H1 (cell line): Measurements from ENCODE around the gene EPHB1. TPM values are rescaled to one million over a fixed set of nuclear protein-coding genes. Genes with fewer than 3 reads are reported as not detected.

Experiments
- CTCF ChIA-PET: fragments of 300-600 bp; sonication (Branson Sonifier 250); formaldehyde crosslinking; loops from one replicate; lab custom pipeline; 2021; ENCODE audit not compliant: partially characterized antibody; lab: Charles Lee
- POLR2A ChIA-PET: fragments of 300-600 bp; sonication (Branson Sonifier 250); formaldehyde crosslinking; loops from one replicate; lab custom pipeline; 2021; ENCODE audit warnings: inconsistent platforms; ENCODE audit not compliant: partially characterized antibody; lab: Charles Lee
- DNase-seq, 2 experiments: peaks; one replicate each; pipeline versions ENCODE4 v3.0.0 to v3.0.0-alpha.2; 2010 to 2022; ENCODE audit warnings: low spot score in 2 of 2, low read depth in 1 of 2, mixed read lengths in 1 of 2
- FAIRE-seq: peaks from 2 replicates; lab custom pipeline; 2011; peaks lifted over from hg19 to GRCh38; lab: Jason Lieb, UNC
- H2AFZ ChIP-seq: 2 replicates; pipeline ENCODE4 v1.8.1; 2012; ENCODE audit warnings: low read length, inconsistent platforms
- H2AK5ac ChIP-seq: 2 replicates; pipeline ENCODE4 v1.6.1; 2013; ENCODE audit warnings: low read depth, low read length
- H2BK120ac ChIP-seq: replicated peaks from 2 replicates; pipeline ENCODE3; 2013; ENCODE audit warnings: low read depth, low read length, inconsistent platforms
- H2BK12ac ChIP-seq: 2 replicates; pipeline ENCODE4 v1.6.1; 2013; ENCODE audit warnings: low read depth, low read length
- H2BK15ac ChIP-seq: 2 replicates; pipeline ENCODE4 v1.6.1; 2013; ENCODE audit warnings: low read length
- H2BK20ac ChIP-seq: 2 replicates; pipeline ENCODE4 v1.6.1; 2013; ENCODE audit warnings: low read length
- H2BK5ac ChIP-seq: 2 replicates; pipeline ENCODE4 v1.6.1; 2013; ENCODE audit warnings: low read depth, low read length
- H3K14ac ChIP-seq: 2 replicates; pipeline ENCODE4 v1.6.1; 2013; ENCODE audit warnings: inconsistent platforms; ENCODE audit not compliant: insufficient read length
- H3K18ac ChIP-seq: 2 replicates; pipeline ENCODE4 v1.6.1; 2013; ENCODE audit warnings: low read length; ENCODE audit errors: extremely low read depth
- H3K23ac ChIP-seq: 2 replicates; pipeline ENCODE4 v1.6.1; 2013; ENCODE audit warnings: inconsistent platforms; ENCODE audit not compliant: insufficient read length
- H3K23me2 ChIP-seq: 2 replicates; pipeline ENCODE4 v1.6.1; 2013; ENCODE audit warnings: low read depth, low read length
- H3K27ac ChIP-seq: 2 replicates; pipeline ENCODE4 v1.6.1; 2011; ENCODE audit warnings: low read depth, low read length, inconsistent platforms
- H3K27me3 ChIP-seq, 4 experiments: replicated peaks in 1 of 4; 1 replicate in 1 of 4; 2 replicates in 3 of 4; pipeline versions ENCODE4 v1.6.1 to v1.8.1; 2011 to 2013; ENCODE audit warnings: low read length in 3 of 4, mild to moderate bottlenecking in 3 of 4, inconsistent platforms in 2 of 4, mixed read lengths in 2 of 4, moderate library complexity in 1 of 4; ENCODE audit not compliant: control insufficient read depth in 3 of 4, insufficient read depth in 3 of 4; ENCODE audit errors: extremely low read depth in 1 of 4
- H3K36me3 ChIP-seq, 4 experiments: 2 replicates each; pipeline versions ENCODE4 v1.6.1 to v1.8.1; 2011 to 2013; ENCODE audit warnings: mild to moderate bottlenecking in 4 of 4, low read length in 3 of 4, moderate library complexity in 2 of 4, control low read depth in 1 of 4, inconsistent platforms in 1 of 4; ENCODE audit not compliant: insufficient read depth in 4 of 4, control insufficient read depth in 2 of 4
- H3K4ac ChIP-seq: replicated peaks from 2 replicates; pipeline ENCODE3; 2013; ENCODE audit warnings: low read length, low read depth, mixed read lengths, inconsistent platforms; ENCODE audit not compliant: insufficient read length
- H3K4me1 ChIP-seq, 4 experiments: replicated peaks in 1 of 4; 1 replicate in 1 of 4; 2 replicates in 3 of 4; pipeline versions ENCODE4 v1.6.1 to v1.8.1; 2011 to 2013; ENCODE audit warnings: low read length in 3 of 4, inconsistent platforms in 2 of 4, mixed read lengths in 1 of 4; ENCODE audit not compliant: insufficient read depth in 4 of 4, control insufficient read depth in 3 of 4
- H3K4me2 ChIP-seq, 2 experiments: 2 replicates each; pipeline versions ENCODE4 v1.6.1 to v1.8.1; 2011 to 2013; ENCODE audit warnings: low read depth in 2 of 2, low read length in 2 of 2, control low read depth in 1 of 2, inconsistent platforms in 1 of 2, mild to moderate bottlenecking in 1 of 2; ENCODE audit not compliant: insufficient read depth in 1 of 2
- H3K4me3 ChIP-seq, 4 experiments: fragments of 200-600, 300-600 bp in 1 of 4; sonication (generic), shearing (Covaris generic), sonication (Bioruptor Twin) in 1 of 4; 2 replicates each; pipeline versions ENCODE4 v1.5.1 to v1.8.1; 2011 to 2016; ENCODE audit warnings: low read length in 4 of 4, low read depth in 3 of 4, control low read depth in 2 of 4, inconsistent platforms in 2 of 4, mild to moderate bottlenecking in 2 of 4, mixed read lengths in 1 of 4, moderate library complexity in 1 of 4; ENCODE audit not compliant: insufficient read depth in 2 of 4; ENCODE audit errors: extremely low read depth in 1 of 4
- H3K56ac ChIP-seq: replicated peaks from 2 replicates; pipeline ENCODE3; 2013; ENCODE audit warnings: low read depth, mild to moderate bottlenecking, mixed read lengths, low read length, inconsistent platforms; ENCODE audit not compliant: insufficient read length
- H3K79me1 ChIP-seq: 2 replicates; pipeline ENCODE4 v1.6.1; 2013; ENCODE audit warnings: low read depth, low read length, control low read depth
- H3K79me2 ChIP-seq, 2 experiments: 2 replicates each; pipeline versions ENCODE4 v1.6.1 to v1.8.1; 2012 to 2013; ENCODE audit warnings: low read length in 2 of 2, mild to moderate bottlenecking in 2 of 2, inconsistent platforms in 1 of 2; ENCODE audit not compliant: insufficient read depth in 2 of 2, control insufficient read depth in 1 of 2
- H3K9ac ChIP-seq, 4 experiments: replicated peaks in 1 of 4; 1 replicate in 1 of 4; 2 replicates in 3 of 4; pipeline versions ENCODE4 v1.6.1 to v1.8.1; 2011 to 2013; ENCODE audit warnings: low read depth in 3 of 4, low read length in 3 of 4, control low read depth in 2 of 4, mild to moderate bottlenecking in 2 of 4, moderate library complexity in 2 of 4, inconsistent platforms in 1 of 4; ENCODE audit errors: extremely low read depth in 1 of 4
- H3K9me3 ChIP-seq, 2 experiments: 2 replicates each; pipeline versions ENCODE4 v1.6.1 to v1.8.1; 2012 to 2013; ENCODE audit warnings: mild to moderate bottlenecking in 2 of 2, moderate library complexity in 2 of 2, control low read depth in 1 of 2, inconsistent platforms in 1 of 2, low read depth in 1 of 2, low read length in 1 of 2, mixed read lengths in 1 of 2; ENCODE audit not compliant: insufficient read depth in 2 of 2
- H4K20me1 ChIP-seq, 2 experiments: replicated peaks in 1 of 2; 2 replicates each; pipeline versions ENCODE3 to v1.8.1; 2011 to 2013; ENCODE audit warnings: inconsistent platforms in 2 of 2, low read length in 2 of 2, mild to moderate bottlenecking in 1 of 2; ENCODE audit not compliant: insufficient read depth in 2 of 2, control insufficient read depth in 1 of 2
- H4K5ac ChIP-seq: 2 replicates; pipeline ENCODE4 v1.6.1; 2013; ENCODE audit warnings: low read length, low read depth, mixed read lengths, inconsistent platforms; ENCODE audit not compliant: insufficient read length
- H4K8ac ChIP-seq: 2 replicates; pipeline ENCODE4 v1.8.0; 2013; ENCODE audit warnings: mild to moderate bottlenecking, moderate library complexity, low read length, inconsistent platforms; ENCODE audit not compliant: insufficient read depth; ENCODE audit errors: extremely low read depth
- H4K91ac ChIP-seq: replicated peaks from 2 replicates; pipeline ENCODE3; 2013; ENCODE audit warnings: low read length, mixed read lengths, inconsistent platforms; ENCODE audit not compliant: insufficient read length
- CEBPB ChIP-seq: IDR thresholded peaks from 2 replicates; pipeline ENCODE4 v1.6.1; 2012; ENCODE audit warnings: low read depth, low read length
- CTBP2 ChIP-seq: IDR thresholded peaks from 2 replicates; pipeline ENCODE4 v1.7.0; 2011; ENCODE audit warnings: borderline replicate concordance, mild to moderate bottlenecking, moderate library complexity, mixed read lengths, low read length; ENCODE audit not compliant: insufficient read depth, insufficient read length
- EGR1 ChIP-seq: IDR thresholded peaks from 2 replicates; pipeline ENCODE4 v1.6.1; 2011; ENCODE audit warnings: low read depth, low read length, borderline replicate concordance
- HDAC2 ChIP-seq, 2 experiments: fragments of 300-600 bp in 1 of 2; sonication (generic) in 1 of 2; IDR thresholded peaks; 2 replicates each; pipeline ENCODE4 v1.6.1; 2011 to 2012; ENCODE audit warnings: low read depth in 2 of 2, low read length in 2 of 2, mild to moderate bottlenecking in 2 of 2, moderate library complexity in 2 of 2, borderline replicate concordance in 1 of 2, inconsistent platforms in 1 of 2
- KDM5A ChIP-seq: fragments of 200-600 bp; IDR thresholded peaks from 2 replicates; pipeline ENCODE4 v1.7.1; 2012; ENCODE audit warnings: mild to moderate bottlenecking, low read length, inconsistent platforms, mixed read lengths
- POU5F1 ChIP-seq: IDR thresholded peaks from 2 replicates; pipeline ENCODE4 v1.6.1; 2011; ENCODE audit warnings: low read depth, mild to moderate bottlenecking, low read length, moderate library complexity
- SIN3A ChIP-seq, 2 experiments: IDR thresholded peaks in 1 of 2; conservative IDR thresholded peaks in 1 of 2; 2 replicates each; pipeline ENCODE4 v1.6.1; 2011 to 2012; ENCODE audit warnings: low read length in 2 of 2, improper control_type of control experiment in 1 of 2, low read depth in 1 of 2, mild to moderate bottlenecking in 1 of 2
- TAF7 ChIP-seq: optimal IDR thresholded peaks from 2 replicates; pipeline ENCODE3; 2011; ENCODE audit warnings: low read depth, mild to moderate bottlenecking, inconsistent platforms, low read length, moderate library complexity, borderline replicate concordance
- WGBS, 2 experiments: shearing (Covaris generic) in 1 of 2; methylation state at CpG; one replicate each; pipeline versions ENCODE4 v1.1.6 to v1.1.7; 2013 to 2015; ENCODE audit warnings: low lambda C conversion rate in 2 of 2, mixed read lengths in 2 of 2, inconsistent platforms in 1 of 2, low coverage in 1 of 2, missing lambda C conversion rate in 1 of 2; ENCODE audit not compliant: insufficient replicate concordance in 2 of 2, insufficient coverage in 1 of 2, insufficient read length in 1 of 2; ENCODE audit errors: extremely low coverage in 1 of 2, missing lambda C conversion rate in 1 of 2; 5-methylcytosine and 5-hydroxymethylcytosine counted together
- polyA plus RNA-seq, 7 experiments: library from polyadenylated mRNA; depleted of rRNA in 3 of 7; stranded (reverse) in 5 of 7; unstranded in 2 of 7; fragments of >200 nt in 5 of 7; fragments of 200-250 nt in 2 of 7; gene quantifications; 1 replicate in 5 of 7; 2 replicates in 1 of 7; 4 replicates in 1 of 7; pipeline versions ENCODE4 v1.2.1 to v1.2.3, GENCODE V29; 2011 to 2013; ENCODE audit warnings: missing spikeins in 2 of 7, mixed read lengths in 2 of 7
- total RNA-seq: library from RNA; stranded (reverse); fragmentation: NEBNext Ultra II Directional; extraction: Animal tissue kit (Norgen Biotek cat#: 25700); gene quantifications from 2 replicates; pipeline ENCODE4 v1.2.1, GENCODE V29; 2021

Gene EPHB1
- total and polyA plus RNA-seq, 2 of the 8 experiments (the other 6 are each of a cell fraction or from before 2014, with no cell fraction given) = 3.5 to 5.9 TPM

DNA sequence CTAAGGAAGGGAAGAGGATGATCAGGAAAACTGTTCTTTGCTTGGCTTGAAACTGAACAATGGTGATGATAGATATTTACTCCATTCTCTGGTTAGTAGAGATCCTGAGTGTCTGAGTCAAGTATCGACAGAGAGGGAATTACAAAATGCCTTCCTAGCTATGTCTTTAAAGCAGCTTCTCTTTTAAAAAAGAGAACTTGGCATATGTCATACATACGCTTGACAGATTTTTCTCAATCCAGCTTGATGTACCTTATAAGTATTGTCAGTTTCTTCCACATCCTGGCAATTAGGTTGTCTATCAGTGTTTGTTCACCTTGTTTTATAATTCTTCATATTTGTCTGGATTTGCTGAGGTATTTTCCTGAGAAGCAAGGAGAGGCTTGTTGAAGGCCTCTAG is 5.0 kb upstream of the EPHB1 start:
- Histone ChIP-seq H3K56ac (no peak overlapping the region), H2BK5ac (no peak overlapping the region)
- FAIRE-seq = no peak

More for the DNA sequence above, 5.0 kb upstream of the EPHB1 start:
- H2BK12ac ChIP-seq = no peak overlapping the region
- no peak overlapping the region for H3K9ac ChIP-seq
- H2BK15ac ChIP-seq = no peak overlapping the region
- no peak overlapping the region for H3K4ac ChIP-seq
- H3K79me1 ChIP-seq = no peaks in the 10 kb centered on the region
- H4K8ac ChIP-seq = no peak overlapping the region
- H3K27me3 ChIP-seq = peaks cover 0 to 6% (median 1%) of the 10 kb centered on the region in 4 experiments; a peak in 2 of 7 replicates
- 83% methylated on average over 2 of the region's 2 CpGs; no CpG with 5 or more reads in 1 of the 2 experiments for WGBS, 2 experiments
- H3K27ac ChIP-seq = no peak overlapping the region
- H4K91ac ChIP-seq = no peak overlapping the region
- no peak for DNase-seq
- no peak overlapping the region for H3K14ac ChIP-seq
- H2BK120ac ChIP-seq = no peak overlapping the region
- ChIA-PET CTCF (interaction anchor here (0.8 to 1.4 kb wide), 7 partner anchors 35 to 713 kb away, joined by 3 to 4 read pairs (median 4); no protein-coding TSS in a partner anchor), POLR2A (no interaction called here)
- H2AFZ ChIP-seq = no peak overlapping the region
- H2AK5ac ChIP-seq = no peak overlapping the region
- H4K20me1 ChIP-seq = no peaks in the 10 kb centered on the region
- H4K5ac ChIP-seq = no peak overlapping the region
- H3K23me2 ChIP-seq = no peaks in the 10 kb centered on the region; the same call in 1 of the 2 replicates
- H3K9me3 ChIP-seq = no peaks in the 10 kb centered on the region
- no peak overlapping the region for H3K18ac ChIP-seq
- no peak for TF ChIP-seq KDM5A
- no peak for TF ChIP-seq TAF7
- TF ChIP-seq CTBP2 = no peak
- TF ChIP-seq SIN3A (conservative IDR thresholded peaks at IDR 0.05 in 1 of 2, IDR thresholded peaks at IDR 0.05 in 1 of 2; ENCODE audit: low read depth in 1 of 2, low read length in 2 of 2) = no peak
- no peak for TF ChIP-seq HDAC2 (IDR thresholded peaks at IDR 0.05; ENCODE audit: borderline replicate concordance in 1 of 2, low read depth in 2 of 2, low read length in 2 of 2)
- no peak for TF ChIP-seq EGR1
- no peak for TF ChIP-seq POU5F1
- no peak for TF ChIP-seq CEBPB
- no peaks in the 10 kb centered on the region for H3K4me1 ChIP-seq
- H3K36me3 ChIP-seq = no peaks in the 10 kb centered on the region
- H2BK20ac ChIP-seq = no peak overlapping the region
- H3K4me2 ChIP-seq = no peak overlapping the region
- H3K4me3 ChIP-seq = no peak overlapping the region
- H3K23ac ChIP-seq = no peak overlapping the region
- H3K79me2 ChIP-seq = no peaks in the 10 kb centered on the region
